ENCODE results near the gene SIRT7. TPM values are rescaled to one million over a fixed set of nuclear protein-coding genes. Genes with fewer than 3 reads are reported as not detected.
"Not testable (repeated sequence)": the region's sequence is repeated elsewhere in the genome, so short reads cannot be mapped to it uniquely, and the experiment has no call there.

Gene SIRT7
- total and polyA plus RNA-seq, 9 donors, result 3.4 to 17.7 (median 15.2) TPM

DNA sequence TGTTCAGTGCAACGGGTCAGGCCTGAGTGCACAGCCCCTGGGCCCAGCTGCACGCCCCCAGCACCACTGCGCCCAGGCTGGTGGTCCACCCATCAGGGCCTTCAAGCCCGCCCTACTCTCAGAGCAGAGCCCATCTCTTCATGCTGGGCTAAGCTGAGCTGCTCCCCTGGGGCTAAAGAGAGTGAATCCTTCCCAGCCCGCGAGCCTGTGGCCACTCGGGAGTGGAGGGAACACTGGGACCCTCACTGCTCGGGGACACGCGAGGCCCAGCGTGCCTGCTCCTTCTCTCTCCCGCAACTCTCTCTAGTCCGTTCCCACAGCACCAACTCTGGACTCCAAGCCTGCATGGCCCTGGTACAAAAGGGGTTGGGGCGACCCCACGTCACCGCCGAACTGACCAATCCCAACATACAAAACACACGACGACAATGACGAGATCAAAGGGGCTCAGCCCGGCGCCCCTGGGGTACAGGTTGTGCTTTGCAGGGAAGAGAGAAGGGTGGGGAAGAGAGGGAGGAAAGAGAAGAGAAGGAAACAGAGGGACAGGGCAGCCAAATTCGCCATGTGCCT, 4.1 kb upstream of the SIRT7 start:
- TF ChIP-seq EP300 (IDR thresholded peaks at IDR 0.05) (no peak), POLR2A (IDR thresholded peaks at IDR 0.05) (no peak)
- TF ChIP-seq, protein P1, sequence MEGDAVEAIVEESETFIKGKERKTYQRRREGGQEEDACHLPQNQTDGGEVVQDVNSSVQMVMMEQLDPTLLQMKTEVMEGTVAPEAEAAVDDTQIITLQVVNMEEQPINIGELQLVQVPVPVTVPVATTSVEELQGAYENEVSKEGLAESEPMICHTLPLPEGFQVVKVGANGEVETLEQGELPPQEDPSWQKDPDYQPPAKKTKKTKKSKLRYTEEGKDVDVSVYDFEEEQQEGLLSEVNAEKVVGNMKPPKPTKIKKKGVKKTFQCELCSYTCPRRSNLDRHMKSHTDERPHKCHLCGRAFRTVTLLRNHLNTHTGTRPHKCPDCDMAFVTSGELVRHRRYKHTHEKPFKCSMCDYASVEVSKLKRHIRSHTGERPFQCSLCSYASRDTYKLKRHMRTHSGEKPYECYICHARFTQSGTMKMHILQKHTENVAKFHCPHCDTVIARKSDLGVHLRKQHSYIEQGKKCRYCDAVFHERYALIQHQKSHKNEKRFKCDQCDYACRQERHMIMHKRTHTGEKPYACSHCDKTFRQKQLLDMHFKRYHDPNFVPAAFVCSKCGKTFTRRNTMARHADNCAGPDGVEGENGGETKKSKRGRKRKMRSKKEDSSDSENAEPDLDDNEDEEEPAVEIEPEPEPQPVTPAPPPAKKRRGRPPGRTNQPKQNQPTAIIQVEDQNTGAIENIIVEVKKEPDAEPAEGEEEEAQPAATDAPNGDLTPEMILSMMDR (IDR thresholded peaks at IDR 0.05), result no peak
- no peak for DNase-seq
- Histone ChIP-seq H3K36me3 (no peaks in the 10 kb centered on the region), H3K9me3 (no peaks in the 10 kb centered on the region), H3K4me3 (no peak overlapping the region), H3K27me3 (no peaks in the 10 kb centered on the region), H3K4me1 (ENCODE audit: insufficient read depth) (peaks cover 29% of the 10 kb centered on the region), H3K27ac (no peak overlapping the region)
- 89 to 94% (median 90%) methylated on average over 23 of the region's 23 CpGs for WGBS, 3 donors
- intact Hi-C loops (cut with DNase I), result no loop called here

DNA sequence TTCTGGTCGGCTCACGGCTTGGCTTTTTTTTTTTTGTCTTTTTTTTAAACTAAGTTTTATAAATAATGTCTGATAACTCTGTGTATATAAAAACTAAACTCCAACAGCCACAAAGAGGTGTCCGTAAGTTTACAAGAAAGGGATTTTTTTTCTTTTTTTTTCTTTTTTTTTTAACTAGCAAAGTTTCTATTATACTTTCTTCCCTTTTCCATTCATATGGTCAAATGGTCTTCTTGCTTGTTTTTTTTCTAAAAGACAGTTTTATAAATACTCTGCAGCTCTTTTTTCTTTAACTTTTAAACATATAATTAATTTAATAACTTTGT, 3.5 kb upstream of the SIRT7 start:
- WGBS, 3 donors, result 26 to 60% (median 52%) methylated on average over 3 of the region's 3 CpGs
- no peak for TF ChIP-seq POLR2A (IDR thresholded peaks at IDR 0.05)
- no peak for TF ChIP-seq EP300 (IDR thresholded peaks at IDR 0.05)
- TF ChIP-seq, protein P1 (IDR thresholded peaks at IDR 0.05), result no peak
- intact Hi-C loops (cut with DNase I), result no loop called here
- Histone ChIP-seq H3K4me3 (no peak overlapping the region), H3K27ac (no peak overlapping the region), H3K4me1 (ENCODE audit: insufficient read depth) (peaks cover 30% of the 10 kb centered on the region), H3K27me3 (no peaks in the 10 kb centered on the region), H3K36me3 (no peaks in the 10 kb centered on the region), H3K9me3 (no peaks in the 10 kb centered on the region)
- no peak for DNase-seq

DNA sequence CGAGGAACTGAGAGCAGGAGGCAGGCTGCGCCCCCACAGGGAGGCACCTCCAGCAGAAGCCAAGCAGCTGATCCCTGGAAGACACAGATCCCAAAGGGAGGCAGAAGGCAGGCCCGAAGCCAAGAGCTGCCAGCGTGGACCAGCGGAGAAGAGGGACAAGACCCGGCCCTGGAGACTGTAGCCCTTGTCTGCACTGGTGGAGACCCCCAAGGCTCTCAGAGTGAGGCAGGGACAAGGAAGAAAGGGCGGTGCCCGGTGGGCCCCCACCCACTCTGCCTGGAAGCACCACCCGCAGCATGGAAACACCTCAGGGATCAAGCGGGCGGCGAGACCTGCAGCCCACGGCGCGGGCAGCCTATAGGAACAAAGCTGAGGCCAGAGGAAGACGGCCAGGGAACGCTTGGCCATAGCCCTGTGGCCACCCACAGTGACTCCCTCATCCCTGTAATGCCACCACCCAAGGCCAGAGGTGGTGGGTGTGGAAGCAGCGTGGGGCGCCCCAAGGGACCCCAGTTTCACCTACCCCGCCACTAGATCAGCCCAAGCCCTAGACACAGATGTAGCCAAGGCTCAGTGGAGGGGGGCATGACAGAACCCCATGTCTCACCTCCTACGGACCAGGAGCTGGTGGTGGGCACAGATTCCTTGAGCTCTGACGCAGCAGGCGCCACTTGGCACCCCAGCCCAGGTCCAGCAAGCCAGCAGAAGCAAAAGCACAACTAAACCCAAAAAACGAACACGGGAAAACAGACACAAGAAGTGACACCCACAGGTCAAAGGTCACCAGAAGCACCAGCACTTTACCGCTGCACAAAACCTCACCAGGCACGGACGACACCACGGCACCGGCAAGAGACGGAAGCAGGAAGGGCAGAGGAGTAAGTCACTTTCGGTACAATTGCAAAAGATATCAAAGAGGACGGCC, 2.9 kb upstream of the SIRT7 start:
- Histone ChIP-seq H3K27me3 (no peaks in the 10 kb centered on the region), H3K36me3 (no peaks in the 10 kb centered on the region), H3K9me3 (no peaks in the 10 kb centered on the region), H3K4me1 (ENCODE audit: insufficient read depth) (peaks cover 25% of the 10 kb centered on the region), H3K4me3 (no peak overlapping the region), H3K27ac (no peak overlapping the region)
- intact Hi-C loops (cut with DNase I), result no loop called here
- TF ChIP-seq, protein P1 (IDR thresholded peaks at IDR 0.05), result no peak
- TF ChIP-seq POLR2A (IDR thresholded peaks at IDR 0.05) (no peak), EP300 (IDR thresholded peaks at IDR 0.05) (no peak)
- WGBS, 3 donors, result 66 to 77% (median 70%) methylated on average over 33 of the region's 33 CpGs
- DNase-seq, result no peak

DNA sequence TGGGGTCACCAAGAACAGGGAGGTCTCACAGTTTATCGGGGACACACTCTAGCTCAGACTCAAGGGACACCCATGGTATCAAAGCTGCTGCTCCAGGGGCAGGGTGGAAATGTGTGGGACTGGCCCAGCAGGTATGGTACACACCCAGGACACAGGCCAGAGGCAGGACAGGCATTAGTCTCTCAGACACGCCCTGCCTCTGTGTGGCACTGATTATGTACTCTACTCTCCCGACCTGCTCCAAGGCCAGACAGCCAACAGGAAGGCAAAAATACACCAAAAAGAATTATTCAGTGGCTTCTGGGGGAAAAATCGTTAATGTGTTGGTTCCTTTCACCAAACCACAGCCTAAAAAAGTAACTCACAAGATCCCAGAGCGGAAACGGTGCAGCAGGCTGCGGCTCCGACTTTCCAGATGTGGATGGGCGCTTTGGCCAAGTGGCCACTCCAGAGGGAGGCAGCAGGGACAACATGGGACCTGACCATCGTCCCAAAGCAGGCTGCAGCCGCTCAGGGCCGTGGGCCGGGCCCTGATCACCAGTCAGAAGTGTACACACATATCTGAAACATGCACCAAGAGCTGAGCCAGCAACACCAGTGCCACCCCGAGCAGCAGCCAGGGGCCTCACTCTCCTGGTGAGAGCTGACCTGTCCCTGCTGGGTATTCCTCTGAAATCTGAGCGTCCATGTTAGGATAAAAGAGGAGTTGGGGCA, 1.0 kb upstream of the SIRT7 start:
- 82 to 83% (median 82%) methylated on average over 14 to 15 of the region's 15 CpGs for WGBS, 3 donors
- no peak overlapping the region for H3K27ac ChIP-seq
- TF ChIP-seq POLR2A (IDR thresholded peaks at IDR 0.05) (no peak), EP300 (IDR thresholded peaks at IDR 0.05) (no peak)
- TF ChIP-seq, protein P1 (IDR thresholded peaks at IDR 0.05), result no peak
- H3K27me3 ChIP-seq, result no peaks in the 10 kb centered on the region
- no peaks in the 10 kb centered on the region for H3K9me3 ChIP-seq
- peaks cover 19% of the 10 kb centered on the region for H3K4me1 ChIP-seq (ENCODE audit: insufficient read depth)
- H3K4me3 ChIP-seq, result no peak overlapping the region
- no peaks in the 10 kb centered on the region for H3K36me3 ChIP-seq
- intact Hi-C loops (cut with DNase I), result no loop called here
- no peak for DNase-seq

DNA sequence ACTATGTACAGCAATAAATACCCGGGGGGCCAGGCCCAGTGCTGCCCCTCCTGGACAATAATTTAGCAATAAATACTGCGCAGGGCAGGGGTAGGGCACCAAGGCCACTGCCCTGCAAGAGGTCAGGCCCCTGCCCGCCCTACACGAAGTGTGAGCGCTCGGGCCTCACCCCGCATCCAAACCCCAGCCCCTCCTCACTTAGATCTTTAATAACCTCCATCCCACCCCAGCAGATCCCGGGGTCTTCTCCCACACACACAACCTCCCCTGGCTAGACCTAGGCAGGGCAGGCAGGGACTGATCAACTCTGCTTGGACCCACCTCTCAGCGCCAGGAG, 325 bp upstream of the SIRT7 start:
- Histone ChIP-seq H3K4me1 (ENCODE audit: insufficient read depth) (peaks cover 14% of the 10 kb centered on the region), H3K4me3 (peak overlapping the region; percentile 67)
- H3K36me3 ChIP-seq; H3K27me3 ChIP-seq; H3K9me3 ChIP-seq; intact Hi-C loops (cut with DNase I); H3K27ac ChIP-seq; DNase-seq: not testable (repeated sequence)
- 29 to 34% (median 29%) methylated on average over 9 of the region's 9 CpGs for WGBS, 3 donors

All from ovary (tissue), 9 donors.